Fibroblast of the aortic adventitia (primary cell): Measurements from ENCODE around the gene TEDDM1. TPM values are rescaled to one million over a fixed set of nuclear protein-coding genes. Genes with fewer than 3 reads are reported as not detected.
A peak's percentile ranks its signal among the peaks of the same experiment; 100 is the strongest.
"Not testable (repeated sequence)": the region's sequence is repeated elsewhere in the genome, so short reads cannot be mapped to it uniquely, and the experiment has no call there.

Experiments used
- DNase-seq: peaks from one replicate; pipeline ENCODE4 v3.0.0-alpha.2; 2010; ENCODE audit warnings: low read depth
- H3K4me3 ChIP-seq: 2 replicates; pipeline ENCODE4 v1.5.1; 2011; ENCODE audit warnings: low read depth, mild to moderate bottlenecking, control low read depth, low read length, moderate library complexity
- total RNA-seq: library from RNA; depleted of rRNA; stranded (reverse); fragments of >200 nt; gene quantifications from 2 replicates; pipeline ENCODE4 v1.2.3, GENCODE V29; 2012; ENCODE audit warnings: low replicate concordance
- TF ChIP-seq, protein P1 (sequence below): IDR thresholded peaks from 2 replicates; pipeline ENCODE4 v1.5.1; 2011; ENCODE audit warnings: mild to moderate bottlenecking, low read length, control low read depth, inconsistent platforms; ENCODE audit not compliant: insufficient read depth

The TEDDM1 gene, protein sequence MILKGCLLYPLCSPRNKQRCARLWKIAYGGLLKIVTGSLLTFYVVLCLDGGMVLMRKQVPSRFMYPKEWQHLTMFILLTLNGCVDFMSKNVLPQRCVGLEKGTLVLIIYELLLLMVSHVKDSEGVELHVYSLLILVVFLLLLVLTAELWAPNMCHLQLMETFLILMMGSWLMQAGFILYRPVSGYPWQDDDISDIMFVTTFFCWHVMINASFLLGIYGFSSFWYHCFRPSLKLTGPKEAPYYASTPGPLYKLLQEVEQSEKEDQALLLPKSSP
- not detected in 2 replicates for total RNA-seq

DNA sequence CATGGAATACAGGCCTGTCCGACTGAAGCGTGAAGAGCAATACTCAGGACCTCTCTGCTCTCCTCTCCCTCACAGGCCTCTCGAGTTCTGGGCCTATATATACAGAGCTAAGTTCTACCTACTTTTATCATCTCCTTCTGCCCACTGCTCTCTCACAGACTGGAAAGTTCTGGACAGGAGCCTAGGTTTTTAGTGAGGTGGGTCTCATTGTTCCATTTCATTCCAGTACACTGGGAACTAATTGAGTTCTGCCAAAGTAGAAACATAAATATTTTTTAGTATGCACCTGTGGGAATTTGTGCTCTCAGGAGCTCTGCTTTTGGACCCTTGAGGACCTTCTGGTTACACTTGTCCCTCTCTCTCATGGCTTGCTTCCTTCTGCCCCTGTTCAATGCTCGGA is at the start of gene TEDDM1:
Gene TEDDM1, minus strand, starts transcription at position 101 of the 400 bp plus-strand sequence. CDS start 182 bp downstream, outside the sequence.
- H3K4me3 ChIP-seq: no peak within 1 kb of the TSS
- no peak for DNase-seq

DNA sequence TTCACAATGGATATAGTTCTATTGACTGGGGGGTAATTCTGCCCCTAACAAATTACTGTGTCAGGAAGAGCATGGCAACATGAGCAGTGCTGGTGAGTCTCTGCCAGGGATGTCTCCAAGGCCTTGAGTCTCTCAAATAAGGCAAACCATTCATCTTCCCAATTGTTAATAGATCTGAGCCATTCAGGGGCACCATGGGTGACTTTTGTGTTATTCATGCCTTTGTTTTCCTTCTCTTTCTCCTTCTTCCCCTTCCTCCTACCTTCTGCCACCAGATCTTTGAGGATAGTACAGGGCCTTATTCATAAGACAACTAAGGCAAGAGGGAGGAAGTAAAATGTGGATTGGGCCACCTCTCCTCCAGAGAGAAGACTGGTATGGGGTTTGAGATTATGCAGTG is 49.6 kb upstream of the TEDDM1 start, which contains the start of gene RGSL1:
Gene RGSL1, plus strand, starts transcription at position 60 of the 400 bp plus-strand sequence. Its CDS starts 20 bp downstream, at position 80.
- TF ChIP-seq, protein P1, sequence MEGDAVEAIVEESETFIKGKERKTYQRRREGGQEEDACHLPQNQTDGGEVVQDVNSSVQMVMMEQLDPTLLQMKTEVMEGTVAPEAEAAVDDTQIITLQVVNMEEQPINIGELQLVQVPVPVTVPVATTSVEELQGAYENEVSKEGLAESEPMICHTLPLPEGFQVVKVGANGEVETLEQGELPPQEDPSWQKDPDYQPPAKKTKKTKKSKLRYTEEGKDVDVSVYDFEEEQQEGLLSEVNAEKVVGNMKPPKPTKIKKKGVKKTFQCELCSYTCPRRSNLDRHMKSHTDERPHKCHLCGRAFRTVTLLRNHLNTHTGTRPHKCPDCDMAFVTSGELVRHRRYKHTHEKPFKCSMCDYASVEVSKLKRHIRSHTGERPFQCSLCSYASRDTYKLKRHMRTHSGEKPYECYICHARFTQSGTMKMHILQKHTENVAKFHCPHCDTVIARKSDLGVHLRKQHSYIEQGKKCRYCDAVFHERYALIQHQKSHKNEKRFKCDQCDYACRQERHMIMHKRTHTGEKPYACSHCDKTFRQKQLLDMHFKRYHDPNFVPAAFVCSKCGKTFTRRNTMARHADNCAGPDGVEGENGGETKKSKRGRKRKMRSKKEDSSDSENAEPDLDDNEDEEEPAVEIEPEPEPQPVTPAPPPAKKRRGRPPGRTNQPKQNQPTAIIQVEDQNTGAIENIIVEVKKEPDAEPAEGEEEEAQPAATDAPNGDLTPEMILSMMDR: no peak

More for the DNA sequence above, at the start of gene TEDDM1:
- TF ChIP-seq, protein P1: no peak

DNA sequence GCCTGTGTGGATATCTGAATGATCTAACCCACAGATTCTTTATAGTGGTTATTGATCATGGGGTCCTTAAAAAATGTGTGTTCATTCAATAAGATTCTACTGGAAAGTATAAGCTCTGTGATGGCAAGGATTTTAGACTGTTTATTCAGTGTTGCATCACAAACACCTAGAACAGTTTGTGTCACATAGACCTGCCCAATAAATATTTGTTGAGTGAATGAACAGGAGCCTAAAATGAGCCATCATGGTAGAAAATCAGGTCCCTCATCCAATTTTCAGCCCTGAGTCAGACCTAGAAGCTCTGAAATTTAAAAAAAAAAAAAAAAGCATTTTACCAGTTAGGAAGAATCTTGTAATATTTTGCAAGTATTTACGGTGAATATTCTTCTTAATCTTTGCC is 47.2 kb upstream of the TEDDM1 start:
- TF ChIP-seq, protein P1: no peak
- no peak for DNase-seq
- H3K4me3 ChIP-seq: no peak overlapping the region

More for the DNA sequence above, 49.6 kb upstream of the TEDDM1 start, which contains the start of gene RGSL1:
- no peak for DNase-seq
- no peak within 1 kb of the TSS for H3K4me3 ChIP-seq

DNA sequence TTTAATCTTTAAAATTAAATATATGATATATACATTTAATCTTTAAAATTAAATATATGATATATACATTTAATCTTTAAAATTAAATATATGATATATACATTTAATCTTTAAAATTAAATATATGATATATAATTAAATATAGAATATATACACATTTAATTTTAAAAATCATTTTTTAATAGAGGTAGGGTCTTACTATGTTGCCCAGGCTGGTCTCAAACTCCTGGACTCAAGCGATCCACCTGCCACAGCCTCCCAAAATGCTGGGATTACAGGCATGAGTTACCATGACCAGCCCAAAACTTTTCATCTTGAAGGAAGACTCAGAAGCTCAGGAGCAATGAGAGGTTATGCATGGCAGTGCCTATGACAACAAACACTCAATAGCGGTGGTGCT is 46.7 kb upstream of the TEDDM1 start:
- DNase-seq, H3K4me3 ChIP-seq: not testable (repeated sequence)

DNA sequence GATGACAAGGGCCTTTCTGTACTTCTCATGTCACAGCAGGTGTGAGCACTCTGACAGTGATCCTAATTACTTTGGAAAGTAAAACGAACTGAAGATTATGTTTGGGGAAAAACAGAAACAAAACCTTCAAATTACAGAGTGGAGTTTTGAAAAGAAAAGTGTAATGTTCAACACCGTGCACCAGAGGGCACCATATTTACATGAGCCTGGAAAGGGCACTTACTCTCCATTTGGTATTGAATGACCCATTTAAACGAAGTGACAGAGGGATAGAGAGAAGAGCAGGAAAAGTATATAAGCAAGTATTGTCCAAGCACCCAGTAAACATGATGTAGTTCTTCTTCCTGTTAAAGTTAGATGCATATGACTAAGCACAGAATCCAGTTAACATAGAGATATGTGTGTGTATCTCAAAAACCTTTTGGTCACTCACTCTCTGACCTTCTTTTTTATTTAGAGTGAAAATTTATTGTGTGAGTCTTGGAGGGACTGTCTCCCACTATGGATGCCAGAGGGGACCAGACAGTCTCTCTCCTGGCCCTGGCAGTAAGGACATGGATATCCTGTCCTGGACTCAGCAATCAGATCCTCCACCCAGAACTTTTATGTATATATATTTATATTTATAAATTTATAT is 45.7 kb upstream of the TEDDM1 start:
- H3K4me3 ChIP-seq: no peak overlapping the region
- TF ChIP-seq, protein P1: peak; percentile 63
- peak; percentile 64 for DNase-seq

DNA sequence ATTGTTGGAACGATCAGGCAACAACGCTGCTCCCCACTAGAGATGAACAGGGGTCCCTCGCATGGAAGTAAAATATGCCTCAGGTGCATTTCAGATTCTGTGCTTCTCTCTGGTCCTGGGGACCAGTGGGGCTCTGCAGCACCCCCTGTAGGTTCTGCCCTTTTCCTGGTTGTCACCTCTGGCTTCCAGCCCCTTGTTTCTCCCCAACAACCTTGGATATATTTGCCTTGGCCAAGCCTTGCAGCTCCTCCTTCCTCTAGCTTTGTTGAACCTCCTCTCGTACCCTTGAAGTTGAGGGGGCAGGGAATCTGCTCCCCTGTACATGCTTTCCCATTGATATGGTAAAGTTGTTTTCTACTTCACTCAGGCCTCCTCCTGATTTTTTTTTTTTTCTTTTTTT is 44.0 kb upstream of the TEDDM1 start:
- no peak overlapping the region for H3K4me3 ChIP-seq
- TF ChIP-seq, protein P1: no peak
- no peak for DNase-seq

DNA sequence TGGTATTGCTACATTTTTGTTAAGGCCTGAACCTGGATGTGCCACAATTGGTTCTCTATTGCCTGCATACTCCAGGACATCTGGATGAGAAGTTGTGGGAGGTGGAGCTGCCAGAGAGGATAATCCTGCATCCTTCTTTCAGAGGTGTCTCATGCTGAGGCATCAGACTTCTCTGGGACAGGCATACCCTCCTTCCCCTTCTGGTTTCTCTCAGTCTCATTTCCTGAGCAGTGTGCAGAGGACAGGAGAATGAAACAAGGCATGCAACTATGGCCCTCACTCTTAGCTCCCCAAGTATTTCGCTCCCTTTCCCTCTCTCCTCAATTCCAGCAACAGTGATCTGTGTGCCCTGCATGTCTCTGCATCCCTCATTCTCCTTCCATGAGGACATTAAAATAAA is 41.9 kb upstream of the TEDDM1 start:
- no peak overlapping the region for H3K4me3 ChIP-seq
- TF ChIP-seq, protein P1: no peak
- no peak for DNase-seq
